Heart right ventricle (tissue), 16 donors: ENCODE measurements around the gene CORO1C. TPM values are rescaled to one million over a fixed set of nuclear protein-coding genes. Genes with fewer than 3 reads are reported as not detected.

ENCODE experiments used
- ATAC-seq, 8 donors: fragments of 200-7000 bp; cut with Tn5 transposase; one replicate each; pipeline ENCODE4 v1.9.1; 2020; ENCODE audit warnings: mild to moderate bottlenecking in 8 of 8, moderate library complexity in 8 of 8, moderate number of reproducible peaks in 1 of 8
- DNase-seq, 2 donors: peaks; one replicate each; pipeline ENCODE4 v3.0.0-alpha.2; 2020
- H3K27ac ChIP-seq, 10 donors: fragments of 200-600 bp; sonication (generic) in 2 of 10; one replicate each; pipeline versions ENCODE4 v1.5.0 to v1.8.0; 2020 to 2022; ENCODE audit warnings: mild to moderate bottlenecking in 3 of 10
- H3K27me3 ChIP-seq, 7 donors: fragments of 200-600 bp; one replicate each; pipeline ENCODE4 v1.8.0; 2021 to 2022; ENCODE audit warnings: mild to moderate bottlenecking in 2 of 7
- H3K36me3 ChIP-seq, 9 donors: fragments of 200-600 bp; sonication (generic) in 1 of 9; one replicate each; pipeline versions ENCODE4 v1.5.0 to v1.8.0; 2020 to 2022; ENCODE audit warnings: mild to moderate bottlenecking in 2 of 9
- H3K4me1 ChIP-seq, 9 donors: fragments of 200-600 bp; sonication (generic) in 1 of 9; one replicate each; pipeline versions ENCODE4 v1.5.0 to v1.8.0; 2020 to 2022; ENCODE audit warnings: mild to moderate bottlenecking in 4 of 9
- H3K4me3 ChIP-seq, 10 donors: fragments of 200-600 bp; sonication (generic) in 2 of 10; one replicate each; pipeline versions ENCODE4 v1.5.0 to v1.8.0; 2020 to 2022; ENCODE audit warnings: mild to moderate bottlenecking in 7 of 10, moderate library complexity in 2 of 10
- H3K9me3 ChIP-seq, 11 donors: fragments of 200-600 bp in 10 of 11; sonication (generic) in 2 of 11; one replicate each; pipeline versions ENCODE4 v1.5.0 to v1.8.0; 2013 to 2022; ENCODE audit warnings: mild to moderate bottlenecking in 2 of 11, control low read depth in 1 of 11, moderate library complexity in 1 of 11
- WGBS, 2 donors: extraction: QIAGEN DNeasy Blood & Tissue Kit; methylation state at CpG; one replicate each; pipeline ENCODE4 v1.1.7; 2013; ENCODE audit warnings: inconsistent platforms in 1 of 2; 5-methylcytosine and 5-hydroxymethylcytosine counted together
- intact Hi-C, 10 donors: fragments of 100-400 bp; cut with DNase I; formaldehyde crosslinking; loops; one replicate each; pipeline versions ENCODE4 v1.11.1 to v1.14.2; 2022
- polyA plus RNA-seq, 2 donors: library from polyadenylated mRNA; stranded (reverse); fragments of 200-250 nt; gene quantifications; one replicate each; pipeline ENCODE4 v1.2.3, GENCODE V29; 2013
- total RNA-seq, 10 donors: library from RNA; stranded (reverse); fragmentation: NEBNext Ultra II Directional in 3 of 10; extraction: Animal tissue kit (Norgen Biotek cat#: 25700) in 3 of 10; gene quantifications; one replicate each; pipeline versions ENCODE4 v1.2.1 to v1.2.4, GENCODE V29; 2021 to 2023
- TF ChIP-seq, protein P1 (sequence below), 9 donors: fragments of 200-600 bp; sonication (generic) in 2 of 9; IDR thresholded peaks; one replicate each; pipeline versions ENCODE4 v1.5.0 to v1.8.0; 2021 to 2022; ENCODE audit warnings: antibody characterized with exemption in 9 of 9, mild to moderate bottlenecking in 5 of 9, moderate library complexity in 1 of 9
- donor health status: Arrhythmogenic right ventricular cardiomyopathy.
- donor health status: ischemic (EF 13 %, LVEDD 7.1; RV severe dilation, severe dysfunction).
- donor health status: healthy with polysubstance abuse.
- donor health status: DM: no; HTN: yes; CAD: no.
- donor health status: DM: no; HTN: no; CAD: no.
- donor health status: ischemic (EF 25% LVEDD 6.9; RV normal size, moderate dysfunction).
- donor health status: ischemic (EF 25% LVEDD 5.7; RV mildly dilated, moderate dysfunction).
- donor health status: healthy.
- donor health status: DM: yes; HTN: yes; CAD: no.
- donor health status: Ischemic cardiomyopathy.
- donor health status: ischemic (EF 35%, LVEDD 5.7; RV mildly dilated, moderate dysfunction).
- donor health status: nonischemic (EF 11% LVEDD 7.7; RV severe dilation, severe dysfunction).
- donor health status: DM: yes; HTN: yes; CAD: no.
- donor health status: PGD.
- donor health status: ischemic (EF 29% LVEDD 5.4; RV normal size, mild dysfunction).
- donor health status: nonischemic (EF 23%, LVEDD 6.1; RV moderate dilation, normal function).

The CORO1C gene
- total and polyA plus RNA-seq, 12 donors: 25.5 to 88.6 (median 58.2) TPM

- Histone ChIP-seq H3K36me3 (peaks cover 0 to 15% (median 0%) of the 10 kb centered on the region in 9 donors), H3K4me3 (peak overlapping the region in 8 of 10 donors; percentile 0 to 44 (median 26)), H3K4me1 (peaks cover 31 to 95% (median 81%) of the 10 kb centered on the region in 9 donors), H3K27me3 (no peaks in the 10 kb centered on the region), H3K9me3 (no peaks in the 10 kb centered on the region), H3K27ac (peak overlapping the region; percentile 89 to 98 (median 94))
- ATAC-seq (peak in 2 of 8 donors; percentile 0 to 3), DNase-seq (no peak)
- intact Hi-C loops: loop anchor here in 7 of 10 donors (1.0 to 5.0 kb wide), 4 partner anchors 40 to 113 kb away; partner anchors contain the start of gene CORO1C (in 7 of the 7)
- WGBS, 2 donors: 42 to 51% methylated on average over 4 of the region's 4 CpGs
- TF ChIP-seq, protein P1, sequence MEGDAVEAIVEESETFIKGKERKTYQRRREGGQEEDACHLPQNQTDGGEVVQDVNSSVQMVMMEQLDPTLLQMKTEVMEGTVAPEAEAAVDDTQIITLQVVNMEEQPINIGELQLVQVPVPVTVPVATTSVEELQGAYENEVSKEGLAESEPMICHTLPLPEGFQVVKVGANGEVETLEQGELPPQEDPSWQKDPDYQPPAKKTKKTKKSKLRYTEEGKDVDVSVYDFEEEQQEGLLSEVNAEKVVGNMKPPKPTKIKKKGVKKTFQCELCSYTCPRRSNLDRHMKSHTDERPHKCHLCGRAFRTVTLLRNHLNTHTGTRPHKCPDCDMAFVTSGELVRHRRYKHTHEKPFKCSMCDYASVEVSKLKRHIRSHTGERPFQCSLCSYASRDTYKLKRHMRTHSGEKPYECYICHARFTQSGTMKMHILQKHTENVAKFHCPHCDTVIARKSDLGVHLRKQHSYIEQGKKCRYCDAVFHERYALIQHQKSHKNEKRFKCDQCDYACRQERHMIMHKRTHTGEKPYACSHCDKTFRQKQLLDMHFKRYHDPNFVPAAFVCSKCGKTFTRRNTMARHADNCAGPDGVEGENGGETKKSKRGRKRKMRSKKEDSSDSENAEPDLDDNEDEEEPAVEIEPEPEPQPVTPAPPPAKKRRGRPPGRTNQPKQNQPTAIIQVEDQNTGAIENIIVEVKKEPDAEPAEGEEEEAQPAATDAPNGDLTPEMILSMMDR (IDR thresholded peaks at IDR 0.05): no peak
Measured at GRCh38 chr12:108690542-108691174, 40.7 kb downstream of the CORO1C start.

DNA sequence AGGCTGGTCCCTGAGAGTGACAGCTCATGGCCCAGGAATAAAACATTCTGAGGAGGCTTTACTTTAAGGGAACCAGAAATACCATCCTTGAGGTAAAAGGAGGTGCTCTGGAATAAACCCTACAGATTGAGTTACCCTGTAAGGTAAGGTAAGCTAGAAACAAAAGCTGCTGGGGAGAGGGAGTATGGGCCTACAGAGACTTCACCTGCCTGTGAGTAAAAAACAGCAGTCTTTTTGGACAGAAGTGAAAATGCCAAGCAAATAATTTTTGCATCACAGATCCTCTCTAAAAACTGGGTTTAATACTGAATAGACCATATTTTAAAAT lies 41.2 kb downstream of the CORO1C start:
- Histone ChIP-seq H3K4me3 (peak overlapping the region in 1 of 10 donors; percentile 8), H3K27me3 (no peaks in the 10 kb centered on the region), H3K9me3 (no peaks in the 10 kb centered on the region), H3K4me1 (peaks cover 34 to 97% (median 81%) of the 10 kb centered on the region in 9 donors), H3K27ac (peak overlapping the region; percentile 89 to 98 (median 94)), H3K36me3 (peaks cover 0 to 15% (median 0%) of the 10 kb centered on the region in 9 donors)
- DNase-seq (no peak), ATAC-seq (peak in 1 of 8 donors; percentile 0)
- intact Hi-C loops: loop anchor here in 7 of 10 donors (1.0 to 5.0 kb wide), 4 partner anchors 41 to 113 kb away; partner anchors contain the start of gene CORO1C (in 7 of the 7)
- TF ChIP-seq, protein P1 (IDR thresholded peaks at IDR 0.05): no peak

GRCh38 chr12:108689314-108690190 lies 41.8 kb downstream of the CORO1C start:
- WGBS, 2 donors: 11% methylated on average over 7 of the region's 7 CpGs
- peaks cover 0 to 9% (median 0%) of the 10 kb centered on the region in 9 donors for H3K36me3 ChIP-seq
- intact Hi-C loops: loop anchor here in 7 of 10 donors (1.0 to 5.0 kb wide), 5 partner anchors 41 to 114 kb away; partner anchors contain the start of gene CORO1C (in 7 of the 7)
- H3K27ac ChIP-seq: peak overlapping the region; percentile 89 to 98 (median 94)
- peak in 1 of 2 donors; percentile 73 for DNase-seq
- peak overlapping the region in 1 of 10 donors; percentile 8 for H3K4me3 ChIP-seq
- ATAC-seq: peak in 5 of 8 donors; percentile 20 to 44 (median 38)
- no peaks in the 10 kb centered on the region for H3K27me3 ChIP-seq
- no peaks in the 10 kb centered on the region for H3K9me3 ChIP-seq
- peaks cover 36 to 97% (median 83%) of the 10 kb centered on the region in 9 donors for H3K4me1 ChIP-seq
- TF ChIP-seq, protein P1 (IDR thresholded peaks at IDR 0.05): peak in 8 of 9 donors; percentile 15 to 67 (median 41)

DNA sequence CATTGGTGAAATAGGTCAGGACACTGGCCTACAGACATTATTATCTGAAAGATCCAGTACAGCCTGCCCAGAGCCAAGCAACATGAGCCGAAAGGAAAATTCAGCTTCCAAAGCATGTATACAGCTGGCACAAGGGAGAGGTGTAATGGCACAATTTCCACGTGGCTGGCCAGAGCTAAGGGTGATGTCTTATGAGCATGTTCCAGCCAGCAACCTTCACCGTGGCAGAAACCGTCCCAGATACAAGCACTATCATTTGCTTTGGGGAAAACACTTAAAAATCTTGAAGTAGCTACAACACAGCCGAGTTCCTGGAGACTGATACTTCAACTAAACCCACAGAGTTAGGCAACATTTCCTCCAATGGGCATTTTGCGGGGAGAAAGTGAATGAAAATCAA lies 44.5 kb downstream of the CORO1C start:
- intact Hi-C loops: loop anchor here in 1 of 10 donors (5.0 kb wide), 1 partner anchor 116 kb away; no protein-coding TSS in a partner anchor
- no peak overlapping the region for H3K4me3 ChIP-seq
- peak overlapping the region; percentile 17 to 91 (median 66) for H3K27ac ChIP-seq
- H3K9me3 ChIP-seq: no peaks in the 10 kb centered on the region
- ATAC-seq (peak in 5 of 8 donors; percentile 3 to 49 (median 37)), DNase-seq (peak; percentile 22 to 42)
- peaks cover 0 to 5% (median 0%) of the 10 kb centered on the region in 9 donors for H3K36me3 ChIP-seq
- peaks cover 36 to 93% (median 68%) of the 10 kb centered on the region in 9 donors for H3K4me1 ChIP-seq
- TF ChIP-seq, protein P1 (IDR thresholded peaks at IDR 0.05): no peak
- H3K27me3 ChIP-seq: no peaks in the 10 kb centered on the region
- 44 to 48% methylated on average over 6 of the region's 6 CpGs for WGBS, 2 donors
